Activated naive CD4-positive, alpha-beta T cell treated with anti-CD3 and anti-CD28 coated beads, Interleukin-2, amount 10 ng/mL, durations not matched to agents 7 days and 5 days (primary cell): ENCODE data around the gene SECISBP2.
A peak's percentile ranks its signal among the peaks of the same experiment; 100 is the strongest.

Experiments used
- CTCF ChIA-PET: fragments of 350-600 bp; sonication (Branson Sonifier 250); formaldehyde crosslinking; loops from one replicate; lab custom pipeline; 2021; ENCODE audit warnings: antibody characterized with exemption; lab: Charles Lee
- DNase-seq: peaks from one replicate; pipeline ENCODE4 v3.0.0-alpha.2; 2020
- H3K27ac Mint-ChIP-seq: one replicate; pipeline ENCODE4 v1.8.0; 2021; ENCODE audit warnings: mild to moderate bottlenecking, moderate library complexity, mixed read lengths
- H3K27me3 Mint-ChIP-seq: one replicate; pipeline ENCODE4 v1.8.0; 2021; ENCODE audit warnings: mild to moderate bottlenecking, mixed read lengths
- H3K36me3 Mint-ChIP-seq: one replicate; pipeline ENCODE4 v1.8.0; 2021; ENCODE audit warnings: mixed read lengths
- H3K4me1 Mint-ChIP-seq: one replicate; pipeline ENCODE4 v1.8.0; 2021; ENCODE audit warnings: mixed read lengths
- H3K4me3 Mint-ChIP-seq: one replicate; pipeline ENCODE4 v1.8.0; 2021; ENCODE audit warnings: mild to moderate bottlenecking, moderate library complexity, mixed read lengths
- H3K9me3 Mint-ChIP-seq: one replicate; pipeline ENCODE4 v1.8.0; 2021; ENCODE audit warnings: mixed read lengths

SECISBP2 gene

DNA sequence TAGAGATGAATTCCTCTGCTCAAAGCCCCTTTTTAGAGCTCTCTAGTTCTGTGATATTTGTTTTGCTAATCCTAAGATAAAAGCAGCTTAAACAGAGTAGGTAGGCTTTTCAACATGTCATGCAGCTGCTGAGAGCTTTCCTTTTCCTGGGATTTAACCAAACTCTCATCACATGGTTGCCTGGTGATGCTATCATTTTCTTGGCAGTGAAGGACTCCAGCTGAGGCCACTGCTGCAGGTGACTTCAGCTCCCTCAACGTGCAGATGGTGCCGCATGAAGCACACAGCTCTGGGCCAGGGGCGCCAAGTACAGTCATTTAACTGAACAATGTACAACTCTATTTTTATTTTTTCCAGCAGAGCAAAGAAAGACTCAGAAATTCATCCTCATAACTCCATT lies 42.2 kb downstream of the SECISBP2 start:
- Mint-ChIP-seq H3K36me3 (peaks cover 60% of the 10 kb centered on the region), H3K4me3 (no peak overlapping the region), H3K9me3 (no peaks in the 10 kb centered on the region), H3K27ac (no peak overlapping the region), H3K27me3 (no peaks in the 10 kb centered on the region), H3K4me1 (peaks cover 4% of the 10 kb centered on the region)
- no peak for DNase-seq
- CTCF ChIA-PET = no interaction called here

DNA sequence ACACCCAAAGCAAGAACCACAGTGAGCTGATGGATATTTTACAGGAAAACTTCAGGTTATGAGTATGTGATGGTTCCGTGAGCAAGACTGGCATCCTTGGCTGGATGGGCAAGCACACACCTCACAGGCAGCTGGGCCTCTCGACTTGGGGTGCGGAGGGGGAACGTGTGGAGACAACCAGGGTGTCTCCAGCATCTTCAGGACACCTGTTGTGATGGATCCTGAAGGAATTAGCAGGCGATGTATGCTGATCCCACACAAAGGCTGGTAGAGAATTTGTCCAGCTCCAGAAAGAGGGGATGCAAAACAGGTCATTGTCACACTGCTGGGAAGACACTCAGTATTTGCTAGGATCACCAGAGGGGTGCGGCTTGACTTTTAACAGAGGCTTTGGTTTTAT lies 42.7 kb downstream of the SECISBP2 start:
- no peak for DNase-seq
- CTCF ChIA-PET = no interaction called here
- no peaks in the 10 kb centered on the region for H3K9me3 Mint-ChIP-seq
- no peak overlapping the region for H3K4me3 Mint-ChIP-seq
- peaks cover 57% of the 10 kb centered on the region for H3K36me3 Mint-ChIP-seq
- H3K27me3 Mint-ChIP-seq = no peaks in the 10 kb centered on the region
- H3K4me1 Mint-ChIP-seq = peaks cover 4% of the 10 kb centered on the region
- H3K27ac Mint-ChIP-seq = no peak overlapping the region

- no peaks in the 10 kb centered on the region for H3K27me3 Mint-ChIP-seq
- H3K36me3 Mint-ChIP-seq = peaks cover 50% of the 10 kb centered on the region
- peak; percentile 19 for DNase-seq
- no peaks in the 10 kb centered on the region for H3K9me3 Mint-ChIP-seq
- H3K4me3 Mint-ChIP-seq = no peak overlapping the region
- H3K4me1 Mint-ChIP-seq = peaks cover 4% of the 10 kb centered on the region
- H3K27ac Mint-ChIP-seq = peak overlapping the region; percentile 24
- CTCF ChIA-PET = no interaction called here
These were observed 43.7 kb downstream of the SECISBP2 start for GRCh38 chr9:89361816-89362646.

DNA sequence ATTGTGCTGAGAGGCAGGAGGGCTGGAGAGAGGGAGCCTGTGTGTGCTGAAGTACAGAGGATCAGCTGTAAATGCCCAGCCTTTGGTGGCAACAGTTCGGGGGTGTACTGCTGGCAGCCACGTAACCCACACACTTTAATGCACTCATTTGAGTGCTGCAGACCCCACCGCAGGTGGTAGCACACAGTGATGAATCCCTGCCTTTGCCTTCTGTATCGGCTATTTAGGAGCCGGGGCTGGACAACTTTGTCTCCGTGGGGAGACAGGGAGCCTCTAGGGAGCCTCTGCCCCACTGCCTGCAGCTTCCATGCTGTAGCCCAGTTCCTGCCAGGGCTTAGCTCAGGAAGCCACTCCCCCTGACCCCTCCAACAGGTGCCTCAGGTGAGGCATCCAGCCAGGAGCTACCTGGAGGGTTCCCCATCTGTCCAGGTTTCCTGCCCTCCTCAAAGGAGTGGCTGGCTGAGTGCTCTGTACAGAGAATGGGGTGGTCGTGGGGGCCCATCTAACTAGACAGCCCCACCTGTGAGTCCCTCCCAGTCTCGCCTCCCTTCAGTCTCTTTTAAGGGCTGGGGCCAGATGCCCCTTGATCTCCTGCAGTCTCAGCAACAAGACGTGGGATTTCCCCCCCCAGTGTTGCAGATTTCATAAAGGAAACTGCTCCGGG lies 44.5 kb downstream of the SECISBP2 start:
- Mint-ChIP-seq H3K27ac (no peak overlapping the region), H3K4me1 (peaks cover 4% of the 10 kb centered on the region), H3K27me3 (no peaks in the 10 kb centered on the region), H3K4me3 (no peak overlapping the region), H3K9me3 (no peaks in the 10 kb centered on the region), H3K36me3 (peaks cover 43% of the 10 kb centered on the region)
- peak; percentile 21 for DNase-seq
- CTCF ChIA-PET = no interaction called here

GRCh38 chr9:89363311-89363670 lies 45.0 kb downstream of the SECISBP2 start:
- Mint-ChIP-seq H3K9me3 (no peaks in the 10 kb centered on the region), H3K4me1 (peaks cover 4% of the 10 kb centered on the region), H3K36me3 (peaks cover 40% of the 10 kb centered on the region), H3K27me3 (no peaks in the 10 kb centered on the region), H3K4me3 (no peak overlapping the region), H3K27ac (no peak overlapping the region)
- peak; percentile 17 for DNase-seq
- CTCF ChIA-PET = no interaction called here

- no peaks in the 10 kb centered on the region for H3K9me3 Mint-ChIP-seq
- peak; percentile 19 for DNase-seq
- no peak overlapping the region for H3K27ac Mint-ChIP-seq
- H3K4me1 Mint-ChIP-seq = peaks cover 4% of the 10 kb centered on the region
- H3K27me3 Mint-ChIP-seq = no peaks in the 10 kb centered on the region
- CTCF ChIA-PET = no interaction called here
- peaks cover 32% of the 10 kb centered on the region for H3K36me3 Mint-ChIP-seq
- no peak overlapping the region for H3K4me3 Mint-ChIP-seq
These were observed 45.8 kb downstream of the SECISBP2 start for GRCh38 chr9:89363921-89364665.

DNA sequence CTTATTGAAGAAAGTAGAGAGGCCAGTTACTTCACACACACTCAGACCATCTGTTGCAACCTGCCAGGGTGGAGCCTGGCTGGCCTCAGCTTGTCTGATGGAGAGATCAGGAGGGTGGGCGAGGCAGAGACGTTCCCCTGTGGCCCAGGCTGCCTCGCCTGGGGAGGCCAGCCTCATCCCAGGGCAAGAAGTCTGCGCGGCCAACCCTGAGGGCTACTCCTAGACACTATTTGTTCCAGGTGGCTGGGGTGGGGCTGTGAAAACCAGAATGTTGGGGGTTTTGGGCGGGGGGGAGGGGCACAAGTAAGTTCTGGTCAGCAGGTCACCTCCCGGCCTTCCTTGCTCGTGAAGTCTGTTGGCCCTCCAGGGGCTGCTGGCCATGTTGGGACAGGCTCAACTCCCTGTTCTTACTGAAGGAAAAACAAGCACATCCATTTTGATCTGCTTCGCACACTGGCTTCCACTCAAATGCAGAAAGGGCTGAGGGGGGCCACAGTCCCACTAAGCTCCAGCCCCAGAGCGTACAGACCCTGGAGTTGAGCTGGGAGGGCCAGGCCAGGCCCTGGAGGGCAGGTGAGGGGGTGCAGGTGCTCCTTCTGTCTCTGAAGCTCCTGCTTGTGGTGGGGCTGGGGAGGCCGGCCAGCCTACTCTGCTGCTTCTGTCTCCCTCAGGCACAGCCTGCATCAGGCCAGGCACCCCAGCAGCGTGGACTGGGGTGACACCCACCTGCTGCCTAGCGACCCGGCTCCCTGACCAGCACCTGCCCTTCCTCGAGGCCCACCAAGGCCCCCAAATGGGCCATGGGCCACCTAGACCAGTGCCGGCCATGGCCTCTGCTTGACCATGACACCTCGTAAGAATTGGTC lies 46.6 kb downstream of the SECISBP2 start:
- no peaks in the 10 kb centered on the region for H3K27me3 Mint-ChIP-seq
- H3K4me1 Mint-ChIP-seq = peaks cover 2% of the 10 kb centered on the region
- no peak overlapping the region for H3K27ac Mint-ChIP-seq
- CTCF ChIA-PET = no interaction called here
- peak; percentile 19 for DNase-seq
- H3K4me3 Mint-ChIP-seq = no peak overlapping the region
- H3K36me3 Mint-ChIP-seq = peaks cover 25% of the 10 kb centered on the region
- H3K9me3 Mint-ChIP-seq = no peaks in the 10 kb centered on the region

DNA sequence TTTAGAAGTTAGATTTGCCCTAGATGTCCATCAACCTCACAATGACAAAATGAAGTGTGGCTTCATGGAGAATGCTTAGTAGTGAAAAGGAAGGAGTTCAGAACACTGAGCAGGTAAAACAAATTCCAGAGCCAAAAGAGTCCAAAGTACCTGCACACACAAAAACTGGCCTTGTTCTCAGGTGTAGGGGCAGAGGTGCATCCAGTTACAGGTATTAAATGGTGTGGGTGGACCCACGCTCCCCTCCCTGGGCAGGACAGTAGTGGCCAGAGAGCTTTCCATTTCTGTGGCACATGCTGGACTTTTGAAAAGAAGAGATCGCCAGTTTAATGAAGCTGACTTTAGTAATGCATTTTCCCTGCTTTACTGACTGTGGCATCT lies 47.2 kb downstream of the SECISBP2 start:
- no peaks in the 10 kb centered on the region for H3K27me3 Mint-ChIP-seq
- H3K27ac Mint-ChIP-seq = no peak overlapping the region
- no peak for DNase-seq

DNA sequence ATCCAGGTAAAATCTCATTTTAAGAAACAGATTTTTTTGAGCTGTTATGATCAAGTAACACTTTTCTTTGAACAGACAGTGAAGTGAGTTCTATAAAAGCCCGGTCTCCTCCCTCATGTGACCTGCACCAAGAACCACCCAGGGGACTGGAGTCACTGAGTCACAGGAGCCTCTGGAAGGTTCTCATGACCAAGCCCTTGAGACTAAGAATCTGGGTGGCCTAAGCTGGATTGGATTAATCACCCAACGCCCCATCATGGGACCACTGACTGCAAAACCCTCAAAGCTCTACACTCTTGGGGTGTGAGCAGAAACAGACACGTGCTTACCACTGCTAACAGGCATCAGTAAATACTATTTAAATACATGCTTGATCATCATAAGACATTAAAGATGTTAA lies 48.4 kb downstream of the SECISBP2 start:
- DNase-seq = peak; percentile 17
- Mint-ChIP-seq H3K4me1 (no peaks in the 10 kb centered on the region), H3K36me3 (peaks cover 9% of the 10 kb centered on the region), H3K4me3 (no peak overlapping the region), H3K9me3 (no peaks in the 10 kb centered on the region), H3K27ac (no peak overlapping the region), H3K27me3 (no peaks in the 10 kb centered on the region)
- CTCF ChIA-PET = interaction anchor here (1.2 kb wide), 1 partner anchor 182 kb away, joined by 3 read pairs; no protein-coding TSS in a partner anchor

More for the DNA sequence above, 47.2 kb downstream of the SECISBP2 start:
- no peaks in the 10 kb centered on the region for H3K9me3 Mint-ChIP-seq
- no peak overlapping the region for H3K4me3 Mint-ChIP-seq
- peaks cover 21% of the 10 kb centered on the region for H3K36me3 Mint-ChIP-seq
- no peaks in the 10 kb centered on the region for H3K4me1 Mint-ChIP-seq
- CTCF ChIA-PET = interaction anchor here (1.2 kb wide), 1 partner anchor 183 kb away, joined by 3 read pairs; no protein-coding TSS in a partner anchor

GRCh38 chr9:89367281-89367680 lies 49.0 kb downstream of the SECISBP2 start:
- Mint-ChIP-seq H3K9me3 (no peaks in the 10 kb centered on the region), H3K4me3 (no peak overlapping the region), H3K27ac (no peak overlapping the region), H3K4me1 (peaks cover 1% of the 10 kb centered on the region), H3K36me3 (peaks cover 5% of the 10 kb centered on the region), H3K27me3 (no peaks in the 10 kb centered on the region)
- CTCF ChIA-PET = no interaction called here
- DNase-seq = peak; percentile 18

- DNase-seq = no peak
- no peaks in the 10 kb centered on the region for H3K9me3 Mint-ChIP-seq
- H3K4me1 Mint-ChIP-seq = peaks cover 5% of the 10 kb centered on the region
- H3K27ac Mint-ChIP-seq = peak overlapping the region; percentile 46
- H3K36me3 Mint-ChIP-seq = peaks cover 6% of the 10 kb centered on the region
- H3K4me3 Mint-ChIP-seq = no peak overlapping the region
- H3K27me3 Mint-ChIP-seq = no peaks in the 10 kb centered on the region
- CTCF ChIA-PET = no interaction called here
These were observed 49.6 kb downstream of the SECISBP2 start for GRCh38 chr9:89367726-89368437.

GRCh38 chr9:89368550-89368949 lies 50.2 kb downstream of the SECISBP2 start:
- H3K4me1 Mint-ChIP-seq = peaks cover 11% of the 10 kb centered on the region
- H3K27me3 Mint-ChIP-seq = no peaks in the 10 kb centered on the region
- peaks cover 4% of the 10 kb centered on the region for H3K36me3 Mint-ChIP-seq
- no peak overlapping the region for H3K27ac Mint-ChIP-seq
- DNase-seq = no peak
- CTCF ChIA-PET = no interaction called here
- H3K9me3 Mint-ChIP-seq = no peaks in the 10 kb centered on the region
- H3K4me3 Mint-ChIP-seq = no peak overlapping the region

- H3K27ac Mint-ChIP-seq = no peak overlapping the region
- no peaks in the 10 kb centered on the region for H3K9me3 Mint-ChIP-seq
- CTCF ChIA-PET = no interaction called here
- no peak overlapping the region for H3K4me3 Mint-ChIP-seq
- peaks cover 15% of the 10 kb centered on the region for H3K4me1 Mint-ChIP-seq
- H3K36me3 Mint-ChIP-seq = peaks cover 4% of the 10 kb centered on the region
- no peaks in the 10 kb centered on the region for H3K27me3 Mint-ChIP-seq
- DNase-seq = no peak
These were observed 50.7 kb downstream of the SECISBP2 start for GRCh38 chr9:89368978-89369377.
